GM12865 (cell line): ENCODE results near the gene CLASP1.

ENCODE experiments used
- DNase-seq: peaks from one replicate; pipeline ENCODE4 v3.0.0; 2010; ENCODE audit warnings: low read depth
- H3K4me3 ChIP-seq: 2 replicates; pipeline ENCODE4 v1.5.1; 2011; ENCODE audit warnings: mild to moderate bottlenecking, low read depth, low read length, control low read depth
- TF ChIP-seq, protein P1 (sequence below): IDR thresholded peaks from 2 replicates; pipeline ENCODE4 v1.5.1; 2011; ENCODE audit warnings: low read length, control low read depth, low read depth, inconsistent platforms; ENCODE audit not compliant: insufficient read depth; ENCODE audit errors: missing control alignments

The CLASP1 gene

DNA sequence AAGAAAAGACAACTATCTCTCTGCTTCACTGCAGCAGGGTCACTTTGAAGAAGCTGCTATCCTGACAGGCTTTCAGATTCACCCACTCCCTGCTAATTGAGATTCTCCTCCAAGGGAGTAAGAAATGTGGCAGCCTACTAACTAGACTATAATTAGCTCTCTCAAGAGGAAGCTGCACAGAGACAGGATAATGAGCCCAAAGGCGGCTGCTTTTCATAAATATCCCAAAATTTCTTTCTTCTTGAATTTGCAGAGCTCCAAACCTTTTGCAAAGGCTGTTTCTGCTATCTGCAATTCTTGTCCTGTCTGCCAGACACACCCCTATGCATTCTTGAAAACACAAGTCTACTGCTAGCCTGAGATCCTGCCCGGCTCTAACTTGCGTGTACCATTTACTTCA lies 172.6 kb downstream of the CLASP1 start:
- TF ChIP-seq, protein P1, sequence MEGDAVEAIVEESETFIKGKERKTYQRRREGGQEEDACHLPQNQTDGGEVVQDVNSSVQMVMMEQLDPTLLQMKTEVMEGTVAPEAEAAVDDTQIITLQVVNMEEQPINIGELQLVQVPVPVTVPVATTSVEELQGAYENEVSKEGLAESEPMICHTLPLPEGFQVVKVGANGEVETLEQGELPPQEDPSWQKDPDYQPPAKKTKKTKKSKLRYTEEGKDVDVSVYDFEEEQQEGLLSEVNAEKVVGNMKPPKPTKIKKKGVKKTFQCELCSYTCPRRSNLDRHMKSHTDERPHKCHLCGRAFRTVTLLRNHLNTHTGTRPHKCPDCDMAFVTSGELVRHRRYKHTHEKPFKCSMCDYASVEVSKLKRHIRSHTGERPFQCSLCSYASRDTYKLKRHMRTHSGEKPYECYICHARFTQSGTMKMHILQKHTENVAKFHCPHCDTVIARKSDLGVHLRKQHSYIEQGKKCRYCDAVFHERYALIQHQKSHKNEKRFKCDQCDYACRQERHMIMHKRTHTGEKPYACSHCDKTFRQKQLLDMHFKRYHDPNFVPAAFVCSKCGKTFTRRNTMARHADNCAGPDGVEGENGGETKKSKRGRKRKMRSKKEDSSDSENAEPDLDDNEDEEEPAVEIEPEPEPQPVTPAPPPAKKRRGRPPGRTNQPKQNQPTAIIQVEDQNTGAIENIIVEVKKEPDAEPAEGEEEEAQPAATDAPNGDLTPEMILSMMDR: no peak
- no peak overlapping the region for H3K4me3 ChIP-seq
- no peak for DNase-seq

DNA sequence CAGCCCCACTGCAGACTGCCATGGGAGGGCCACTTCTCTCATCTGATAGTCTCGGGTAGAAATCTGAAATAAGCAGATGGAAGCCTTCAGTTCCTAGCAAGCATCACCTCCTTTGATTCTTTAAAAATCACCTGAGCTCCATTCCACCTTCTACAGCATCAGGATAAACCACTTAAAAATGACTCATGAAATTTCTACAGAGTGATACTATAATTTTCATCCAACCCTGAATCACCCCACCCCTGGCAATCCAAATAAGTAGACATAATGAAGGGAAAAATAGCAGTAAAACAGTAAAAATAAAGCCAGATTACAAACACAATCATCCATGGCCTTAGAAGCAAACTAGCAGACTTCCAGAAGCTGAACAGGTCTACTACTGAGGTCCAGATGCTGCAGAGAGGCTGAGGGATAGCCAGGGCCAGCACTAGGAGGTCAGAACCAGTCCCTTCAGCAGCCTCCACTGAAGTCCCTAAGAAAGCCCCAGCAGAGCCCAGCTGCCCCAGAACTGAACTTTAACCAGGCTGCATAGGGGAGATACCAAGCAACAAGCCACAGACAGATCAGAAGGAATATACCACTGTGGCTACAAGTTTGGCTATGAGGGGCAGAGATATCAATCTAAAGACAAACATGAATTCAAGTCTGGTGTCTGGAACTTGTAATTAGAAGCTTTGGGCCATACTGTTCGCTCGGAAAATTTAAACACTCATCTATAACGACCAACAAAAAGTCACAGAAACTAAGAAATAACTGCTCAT lies 173.3 kb downstream of the CLASP1 start:
- TF ChIP-seq, protein P1: no peak
- no peak for DNase-seq
- H3K4me3 ChIP-seq: no peak overlapping the region

DNA sequence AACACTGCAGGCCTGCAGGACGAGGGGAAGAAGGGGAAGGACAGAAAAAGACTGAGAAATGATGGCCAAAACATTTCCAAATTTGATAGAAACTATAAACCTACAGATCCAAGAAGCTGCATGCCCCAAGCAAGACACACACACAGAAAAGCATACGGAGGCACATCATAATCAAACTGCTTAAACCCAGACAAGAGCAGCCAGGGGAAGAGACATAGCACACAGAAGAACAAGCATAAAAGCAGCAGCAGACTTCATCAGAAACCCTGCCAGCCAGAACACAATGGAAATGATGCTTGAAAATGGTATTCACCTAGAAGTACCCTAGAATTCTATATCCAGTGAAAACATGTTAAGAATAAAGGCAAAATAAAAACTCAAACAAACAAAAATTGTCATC lies 175.8 kb downstream of the CLASP1 start:
- no peak for DNase-seq
- TF ChIP-seq, protein P1: no peak

DNA sequence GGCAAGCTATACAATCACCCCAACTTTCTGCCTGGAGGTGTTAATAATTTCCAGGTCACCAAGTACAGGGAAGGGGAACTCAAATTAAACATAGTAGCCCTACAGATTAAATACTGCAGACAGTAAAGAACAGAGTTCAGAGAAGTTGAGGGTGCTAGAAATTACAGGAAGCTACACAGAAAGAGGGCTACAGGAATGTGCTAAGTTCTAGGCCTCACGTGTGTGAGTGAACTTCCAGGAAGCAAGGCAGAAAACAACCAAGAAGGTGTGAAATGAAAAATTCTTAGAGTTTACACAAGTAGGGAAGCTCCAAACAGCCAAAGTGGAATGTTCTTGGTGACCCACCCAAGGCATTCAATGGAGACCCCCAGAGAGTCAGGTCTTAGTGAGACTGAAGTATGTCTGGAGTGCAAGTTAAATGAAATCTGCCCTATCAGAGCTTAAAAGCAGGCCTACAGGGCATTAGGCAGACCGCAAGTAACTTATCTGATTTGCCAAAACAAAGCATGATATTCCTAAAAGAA lies 176.7 kb downstream of the CLASP1 start:
- DNase-seq: no peak
- H3K4me3 ChIP-seq: no peak overlapping the region
- TF ChIP-seq, protein P1: no peak

More for the DNA sequence above, 175.8 kb downstream of the CLASP1 start:
- H3K4me3 ChIP-seq: no peak overlapping the region

DNA sequence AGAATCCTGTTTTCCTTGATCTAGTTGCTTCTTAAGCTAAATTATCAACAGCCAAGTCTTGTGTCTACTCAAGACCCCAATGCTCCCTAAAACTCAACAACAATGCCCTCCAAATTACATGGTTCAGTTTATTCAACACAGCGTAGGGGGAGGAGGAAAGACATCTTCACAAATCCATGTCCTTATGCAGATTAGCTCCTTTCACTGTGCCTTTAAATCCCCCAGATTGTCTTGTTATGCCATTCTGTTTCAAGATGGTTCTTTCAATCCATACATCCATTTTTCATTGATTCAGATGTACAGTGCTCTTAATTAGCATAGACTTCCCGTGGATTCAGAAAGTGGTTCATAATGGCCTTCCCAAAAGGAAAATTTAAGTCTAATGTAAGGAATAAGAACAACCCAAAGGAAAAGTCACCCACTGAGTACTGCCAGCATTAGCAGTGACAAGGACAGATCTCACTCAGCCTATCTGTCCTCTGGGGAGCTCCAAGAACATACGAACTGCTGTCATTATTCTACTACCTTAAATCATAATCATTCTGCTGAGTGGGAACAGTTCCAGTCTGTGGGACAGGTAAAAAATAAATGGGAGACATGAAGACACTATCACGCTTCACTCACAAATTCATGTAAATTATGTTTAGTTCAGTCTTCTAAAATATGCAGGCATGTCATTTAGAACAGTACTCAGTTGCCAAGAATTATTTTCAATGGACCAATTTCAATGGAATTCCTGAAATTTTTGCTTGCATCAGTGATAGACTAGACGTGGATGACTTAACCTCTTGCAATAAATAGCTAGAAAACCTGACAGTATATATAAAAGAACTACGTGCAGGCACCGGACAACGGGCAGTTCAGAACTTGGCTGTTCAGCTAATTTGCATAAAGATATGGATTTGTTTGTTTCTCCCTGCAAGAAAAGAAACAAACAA lies 177.5 kb downstream of the CLASP1 start:
- DNase-seq: no peak
- TF ChIP-seq, protein P1: no peak
- no peak overlapping the region for H3K4me3 ChIP-seq

DNA sequence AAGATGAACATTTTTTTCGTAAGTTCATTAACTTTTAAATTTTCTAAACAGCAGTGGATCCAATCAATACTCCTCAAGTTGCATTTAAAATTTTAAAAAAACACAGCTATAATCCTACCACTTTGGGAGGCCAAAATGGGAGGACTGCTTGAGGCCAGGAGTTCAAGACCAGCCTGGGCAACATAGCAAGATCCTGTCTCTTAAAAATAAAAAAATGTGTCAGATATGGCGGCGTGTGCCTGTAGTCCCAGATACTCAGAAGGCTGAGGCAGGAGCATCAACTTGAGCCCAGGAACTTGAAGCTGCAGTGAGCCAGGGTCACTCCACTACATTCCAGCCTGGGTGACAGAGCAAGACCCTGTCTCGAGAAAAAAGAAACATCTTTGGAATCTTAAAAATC lies 178.3 kb downstream of the CLASP1 start:
- TF ChIP-seq, protein P1: no peak
- DNase-seq: no peak
- H3K4me3 ChIP-seq: no peak overlapping the region
